HUES64 (cell line): Measurements from ENCODE around the gene PLCB4.

Source experiments
- H3K27ac ChIP-seq: 2 replicates; pipeline ENCODE4 v1.7.0; 2013; ENCODE audit warnings: low read depth, low read length, inconsistent platforms
- H3K27me3 ChIP-seq: 2 replicates; pipeline ENCODE4 v1.6.1; 2013; ENCODE audit warnings: mild to moderate bottlenecking, low read length; ENCODE audit not compliant: insufficient read depth
- H3K36me3 ChIP-seq: 2 replicates; pipeline ENCODE4 v1.6.1; 2013; ENCODE audit warnings: mild to moderate bottlenecking, low read length; ENCODE audit not compliant: insufficient read depth
- H3K4me1 ChIP-seq: 2 replicates; pipeline ENCODE4 v1.6.1; 2013; ENCODE audit warnings: mild to moderate bottlenecking, low read length, moderate library complexity; ENCODE audit not compliant: insufficient read depth
- H3K4me3 ChIP-seq: 2 replicates; pipeline ENCODE4 v1.5.1; 2013; ENCODE audit warnings: mild to moderate bottlenecking, low read length, moderate library complexity
- H3K9ac ChIP-seq: 2 replicates; pipeline ENCODE4 v1.6.1; 2013; ENCODE audit warnings: mild to moderate bottlenecking, low read depth, low read length
- H3K9me3 ChIP-seq: 2 replicates; pipeline ENCODE4 v1.6.1; 2013; ENCODE audit warnings: low read depth, low read length; ENCODE audit not compliant: insufficient read depth
- WGBS: fragments of 150-250, 120-280 bp; methylation state at CpG from one replicate; pipeline ENCODE4 v1.1.7; 2013; ENCODE audit warnings: missing lambda C conversion rate; 5-methylcytosine and 5-hydroxymethylcytosine counted together

The PLCB4 gene

DNA sequence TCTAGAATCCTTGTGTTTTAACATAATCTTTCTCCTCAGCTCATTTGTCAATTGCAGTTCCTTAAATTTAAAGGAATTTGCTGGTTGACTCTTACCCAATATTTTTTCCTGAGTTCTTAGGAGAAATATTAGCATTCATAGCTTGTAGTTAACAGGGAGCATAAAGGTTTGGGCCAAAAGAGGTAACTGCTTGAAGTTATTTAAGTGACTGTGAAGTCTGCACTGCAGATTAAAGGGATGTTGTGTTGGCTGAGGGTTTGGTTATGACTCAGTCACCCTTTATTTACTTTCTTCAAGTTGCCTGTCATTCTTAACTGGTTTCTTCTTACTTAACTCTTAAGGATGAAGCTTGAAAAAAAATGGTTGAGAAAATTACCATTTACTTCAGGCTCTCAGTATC lies 225.2 kb downstream of the PLCB4 start:
- Histone ChIP-seq H3K4me1 (no peaks in the 10 kb centered on the region), H3K27me3 (no peaks in the 10 kb centered on the region), H3K9ac (no peak overlapping the region), H3K9me3 (no peaks in the 10 kb centered on the region), H3K4me3 (no peak overlapping the region), H3K27ac (no peak overlapping the region), H3K36me3 (no peaks in the 10 kb centered on the region)

DNA sequence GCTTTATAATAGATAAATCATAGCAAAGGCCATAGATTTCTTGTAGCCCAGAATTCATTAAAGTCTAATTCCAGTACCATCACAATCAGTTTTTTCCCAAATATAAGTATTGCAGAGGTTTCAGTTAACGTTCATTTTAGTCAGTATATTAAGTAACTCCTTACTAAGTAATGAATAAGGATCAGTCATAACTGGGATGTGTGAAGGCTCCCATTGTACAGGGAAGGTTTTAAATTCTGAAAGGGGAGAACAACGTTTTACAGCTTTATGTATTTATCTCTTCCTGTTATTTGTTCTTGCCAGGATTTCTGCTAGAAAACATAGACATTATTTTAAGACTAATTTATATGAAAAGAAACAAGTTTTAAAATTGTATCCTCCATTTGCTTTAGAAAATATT lies 230.0 kb downstream of the PLCB4 start:
- no peaks in the 10 kb centered on the region for H3K9me3 ChIP-seq
- H3K4me3 ChIP-seq: no peak overlapping the region
- no peaks in the 10 kb centered on the region for H3K4me1 ChIP-seq
- H3K9ac ChIP-seq: no peak overlapping the region
- WGBS: no CpG with 5 or more reads among the region's 2 CpGs
- no peaks in the 10 kb centered on the region for H3K27me3 ChIP-seq
- no peak overlapping the region for H3K27ac ChIP-seq
- H3K36me3 ChIP-seq: no peaks in the 10 kb centered on the region

GRCh38 chr20:9300080-9300479 lies 231.2 kb downstream of the PLCB4 start:
- no peak overlapping the region for H3K9ac ChIP-seq
- no peak overlapping the region for H3K27ac ChIP-seq
- no peaks in the 10 kb centered on the region for H3K36me3 ChIP-seq
- no peak overlapping the region for H3K4me3 ChIP-seq
- H3K27me3 ChIP-seq: no peaks in the 10 kb centered on the region
- H3K9me3 ChIP-seq: no peaks in the 10 kb centered on the region
- H3K4me1 ChIP-seq: no peaks in the 10 kb centered on the region

- Histone ChIP-seq H3K4me3 (no peak overlapping the region), H3K4me1 (no peaks in the 10 kb centered on the region), H3K36me3 (no peaks in the 10 kb centered on the region), H3K27ac (no peak overlapping the region), H3K9me3 (no peaks in the 10 kb centered on the region), H3K9ac (no peak overlapping the region), H3K27me3 (no peaks in the 10 kb centered on the region)
- WGBS: 98% methylated on average over 1 of the region's 1 CpG
Measured at GRCh38 chr20:9300534-9300933, 231.6 kb downstream of the PLCB4 start.

DNA sequence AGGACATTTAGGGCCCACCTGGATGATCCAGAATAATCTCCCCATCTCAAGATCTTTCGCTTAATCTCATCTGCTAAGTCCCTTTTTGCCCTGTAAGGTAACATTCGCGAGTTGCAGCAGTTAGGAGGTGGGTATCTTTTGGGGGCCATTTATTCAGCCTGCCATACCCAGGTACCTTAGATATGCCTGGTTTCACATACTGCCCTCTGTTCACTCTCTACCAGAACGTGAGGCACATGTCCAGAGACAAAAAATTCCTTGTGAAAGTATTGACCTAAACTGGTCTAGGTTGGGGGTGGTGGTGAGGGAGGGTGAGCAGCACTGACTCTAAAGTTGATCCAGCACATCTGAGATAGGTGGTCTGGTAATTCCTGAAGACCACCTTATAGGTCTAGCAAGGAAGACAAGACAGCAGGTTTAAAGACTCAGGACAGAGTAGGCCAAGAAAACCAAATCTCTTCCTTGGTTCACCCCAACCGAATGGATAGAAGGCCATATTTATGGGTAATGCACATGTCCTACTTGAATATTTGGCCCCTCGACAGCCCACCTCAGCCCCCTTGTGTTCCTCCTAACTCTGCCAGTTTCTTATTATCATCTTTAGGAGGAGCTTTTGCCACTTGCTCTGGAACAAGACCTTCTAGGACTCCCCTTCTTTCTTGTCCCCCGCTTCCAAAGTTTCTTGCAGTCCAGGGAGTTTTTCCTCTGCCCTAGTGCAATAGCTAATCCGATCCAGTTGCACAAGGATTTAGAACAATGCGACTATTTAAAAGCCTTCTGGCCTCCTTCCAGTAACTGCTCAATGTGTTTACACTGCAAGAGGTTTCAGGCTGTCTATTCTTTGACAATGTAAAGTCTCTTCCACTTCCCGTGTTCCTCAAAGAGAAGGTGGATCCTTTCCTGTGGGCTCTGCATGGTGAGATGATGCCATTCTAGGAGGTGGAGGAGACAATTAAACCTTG lies 232.5 kb downstream of the PLCB4 start:
- WGBS: 95% methylated on average over 10 of the region's 10 CpGs
- no peak overlapping the region for H3K9ac ChIP-seq
- H3K4me3 ChIP-seq: no peak overlapping the region
- no peaks in the 10 kb centered on the region for H3K36me3 ChIP-seq
- no peaks in the 10 kb centered on the region for H3K9me3 ChIP-seq
- no peaks in the 10 kb centered on the region for H3K27me3 ChIP-seq
- H3K27ac ChIP-seq: no peak overlapping the region
- no peaks in the 10 kb centered on the region for H3K4me1 ChIP-seq

DNA sequence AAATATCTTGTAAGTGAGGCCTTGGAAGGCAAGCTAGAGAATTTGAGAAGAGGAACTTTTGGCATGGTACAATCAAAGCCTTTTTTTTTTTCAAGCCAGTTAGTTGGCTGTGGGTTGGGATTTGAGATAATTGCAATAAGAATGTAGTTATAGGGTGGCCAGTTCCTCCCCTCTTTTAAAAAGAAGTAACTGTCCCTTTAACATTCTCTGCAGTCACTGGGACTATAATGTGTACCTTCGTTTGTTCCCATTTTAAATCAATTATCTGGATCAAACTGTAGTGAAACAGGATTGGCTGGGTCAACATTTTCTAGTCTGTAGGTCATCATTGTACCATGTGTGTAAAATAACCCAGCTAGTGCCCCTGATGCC lies 233.2 kb downstream of the PLCB4 start:
- H3K9ac ChIP-seq: no peak overlapping the region
- no peak overlapping the region for H3K4me3 ChIP-seq
- no peak overlapping the region for H3K27ac ChIP-seq
- H3K4me1 ChIP-seq: no peaks in the 10 kb centered on the region
- WGBS: 100% methylated on average over 1 of the region's 1 CpG
- H3K9me3 ChIP-seq: no peaks in the 10 kb centered on the region
- H3K27me3 ChIP-seq: no peaks in the 10 kb centered on the region
- no peaks in the 10 kb centered on the region for H3K36me3 ChIP-seq

GRCh38 chr20:9306521-9306920 lies 237.6 kb downstream of the PLCB4 start:
- H3K4me1 ChIP-seq: no peaks in the 10 kb centered on the region; the same call in 1 of the 2 replicates
- H3K9ac ChIP-seq: no peak overlapping the region
- H3K9me3 ChIP-seq: no peaks in the 10 kb centered on the region
- H3K27me3 ChIP-seq: no peaks in the 10 kb centered on the region
- no peaks in the 10 kb centered on the region for H3K36me3 ChIP-seq
- no peak overlapping the region for H3K27ac ChIP-seq
- no peak overlapping the region for H3K4me3 ChIP-seq
- 91% methylated on average over 1 of the region's 1 CpG for WGBS

DNA sequence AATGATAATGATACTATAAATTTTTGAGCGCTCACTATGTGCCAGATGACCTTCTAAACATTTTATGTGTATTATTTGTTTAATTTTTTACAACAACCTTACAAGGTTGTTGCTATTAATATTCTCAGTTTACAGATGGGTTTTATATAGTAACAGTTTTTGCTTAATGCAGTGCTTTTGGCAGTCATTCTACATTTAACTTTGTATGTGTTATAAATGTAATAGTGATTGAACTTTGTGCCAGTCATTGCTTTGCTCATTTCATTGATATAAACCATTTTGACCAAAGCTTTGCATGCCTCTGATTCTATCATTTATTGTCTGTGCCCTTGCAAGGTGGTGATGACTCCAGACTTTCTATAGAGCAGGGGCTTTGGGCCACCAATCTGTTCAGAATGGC lies 239.2 kb downstream of the PLCB4 start:
- no peaks in the 10 kb centered on the region for H3K9me3 ChIP-seq
- 83% methylated on average over 1 of the region's 1 CpG for WGBS
- no peak overlapping the region for H3K4me3 ChIP-seq

DNA sequence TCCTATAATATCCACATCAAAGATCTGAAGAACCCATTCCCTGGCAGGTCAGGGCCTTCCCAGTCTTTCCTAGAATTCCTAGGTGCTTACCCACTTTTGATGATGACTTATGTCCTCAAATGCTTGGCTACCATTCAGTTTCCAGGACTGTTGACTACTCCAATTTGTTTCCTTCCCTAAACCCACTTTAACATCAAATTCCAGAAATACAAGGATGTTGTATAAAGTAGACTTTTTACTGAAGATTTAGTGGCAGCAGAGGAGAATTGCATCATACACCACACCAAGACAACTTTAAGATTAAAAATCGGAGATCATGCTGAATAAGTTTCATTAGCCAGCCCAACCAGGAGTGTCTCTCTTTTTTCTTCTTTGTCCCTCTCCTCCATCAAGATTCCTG lies 242.2 kb downstream of the PLCB4 start:
- Histone ChIP-seq H3K9ac (no peak overlapping the region), H3K27ac (no peak overlapping the region), H3K36me3 (no peaks in the 10 kb centered on the region), H3K27me3 (no peaks in the 10 kb centered on the region), H3K4me3 (no peak overlapping the region), H3K9me3 (no peaks in the 10 kb centered on the region), H3K4me1 (peaks cover 3% of the 10 kb centered on the region; the same call in 1 of the 2 replicates)
- WGBS: 88% methylated on average over 1 of the region's 1 CpG

More for the DNA sequence above, 239.2 kb downstream of the PLCB4 start:
- Histone ChIP-seq H3K4me1 (peaks cover 3% of the 10 kb centered on the region; the same call in 1 of the 2 replicates), H3K9ac (no peak overlapping the region), H3K27ac (no peak overlapping the region), H3K36me3 (no peaks in the 10 kb centered on the region), H3K27me3 (no peaks in the 10 kb centered on the region)

- WGBS: 91% methylated on average over 7 of the region's 7 CpGs
- Histone ChIP-seq H3K27me3 (no peaks in the 10 kb centered on the region), H3K9ac (no peak overlapping the region), H3K36me3 (no peaks in the 10 kb centered on the region), H3K4me3 (no peak overlapping the region), H3K9me3 (no peaks in the 10 kb centered on the region), H3K4me1 (no peaks in the 10 kb centered on the region), H3K27ac (no peak overlapping the region)
Measured at GRCh38 chr20:9319687-9320384, 250.9 kb downstream of the PLCB4 start.

- Histone ChIP-seq H3K4me1 (no peaks in the 10 kb centered on the region), H3K36me3 (no peaks in the 10 kb centered on the region), H3K4me3 (no peak overlapping the region), H3K27me3 (no peaks in the 10 kb centered on the region), H3K9ac (no peak overlapping the region), H3K9me3 (no peaks in the 10 kb centered on the region), H3K27ac (no peak overlapping the region)
- 89% methylated on average over 2 of the region's 2 CpGs for WGBS
Measured at GRCh38 chr20:9321007-9321406, 252.1 kb downstream of the PLCB4 start.
